Endodermal cell (in vitro differentiated cells): Measurements from ENCODE around the gene JAKMIP1. TPM values are rescaled to one million over a fixed set of nuclear protein-coding genes. Genes with fewer than 3 reads are reported as not detected.

Source experiments
- DNase-seq: peaks from one replicate; pipeline ENCODE4 v3.0.0-alpha.2; 2017
- H3K27ac ChIP-seq: 2 replicates; pipeline ENCODE4 v1.5.1; 2013; ENCODE audit warnings: mild to moderate bottlenecking, low read depth, low read length, moderate library complexity
- H3K27me3 ChIP-seq: 2 replicates; pipeline ENCODE4 v1.6.1; 2013; ENCODE audit warnings: mild to moderate bottlenecking, low read length, moderate library complexity; ENCODE audit not compliant: insufficient read depth, control insufficient read depth, poor library complexity, severe bottlenecking
- H3K36me3 ChIP-seq: 2 replicates; pipeline ENCODE4 v1.7.0; 2013; ENCODE audit warnings: mild to moderate bottlenecking, low read length, moderate library complexity; ENCODE audit not compliant: control insufficient read depth, insufficient read depth
- H3K4me1 ChIP-seq: one replicate; pipeline ENCODE4 v1.7.0; 2013; ENCODE audit warnings: low read length; ENCODE audit not compliant: control insufficient read depth, insufficient read depth
- H3K4me3 ChIP-seq: 2 replicates; pipeline ENCODE4 v1.5.1; 2013; ENCODE audit warnings: mild to moderate bottlenecking, low read length, moderate library complexity
- H3K9ac ChIP-seq: 2 replicates; pipeline ENCODE4 v1.6.1; 2013; ENCODE audit warnings: mild to moderate bottlenecking, low read length, moderate library complexity; ENCODE audit not compliant: poor library complexity, severe bottlenecking; ENCODE audit errors: extremely low read depth
- H3K9me3 ChIP-seq: 2 replicates; pipeline ENCODE4 v1.6.1; 2013; ENCODE audit warnings: mild to moderate bottlenecking, low read length, moderate library complexity; ENCODE audit not compliant: control insufficient read depth
- H3K27ac Mint-ChIP-seq: 2 replicates; pipeline ENCODE4 v1.8.0; 2020; ENCODE audit warnings: mixed read lengths
- H3K27me3 Mint-ChIP-seq: 2 replicates; pipeline ENCODE4 v1.8.0; 2021; ENCODE audit warnings: mild to moderate bottlenecking, mixed read lengths; ENCODE audit not compliant: insufficient read depth
- H3K36me3 Mint-ChIP-seq: 2 replicates; pipeline ENCODE4 v1.8.0; 2020; ENCODE audit warnings: low read depth, mixed read lengths
- H3K4me1 Mint-ChIP-seq: 2 replicates; pipeline ENCODE4 v1.8.0; 2020; ENCODE audit warnings: mixed read lengths
- H3K4me3 Mint-ChIP-seq: 2 replicates; pipeline ENCODE4 v1.8.0; 2020; ENCODE audit warnings: mild to moderate bottlenecking, moderate library complexity, mixed read lengths
- H3K9me3 Mint-ChIP-seq: 2 replicates; pipeline ENCODE4 v1.8.0; 2020; ENCODE audit warnings: mild to moderate bottlenecking, mixed read lengths
- WGBS, 2 experiments: methylation state at CpG; one replicate each; pipeline versions ENCODE4 v1.1.5 to v1.1.7; 2013; ENCODE audit warnings: missing lambda C conversion rate in 2 of 2, mixed read lengths in 1 of 2; ENCODE audit not compliant: insufficient coverage in 1 of 2, insufficient read length in 1 of 2; 5-methylcytosine and 5-hydroxymethylcytosine counted together
- total RNA-seq, 2 donors: library from RNA; stranded (reverse); fragmentation: NEBNext Ultra II Directional in 1 of 2; extraction: Animal tissue kit (Norgen Biotek cat#: 25700) in 1 of 2; gene quantifications; 2 replicates in 1 of 2; 3 replicates in 1 of 2; pipeline ENCODE4 v1.2.1, GENCODE V29; 2021
- TF ChIP-seq, protein P1 (sequence below): fragments of 200-600 bp; sonication (generic); conservative IDR thresholded peaks from 2 replicates; pipeline ENCODE4 v1.5.0; 2021; ENCODE audit warnings: antibody characterized with exemption, mild to moderate bottlenecking

Gene JAKMIP1
- total RNA-seq, 2 donors from 2014 or later, result 10.4 to 11.2 TPM

- H3K9me3 ChIP-seq, result no peaks in the 10 kb centered on the region
- no peak overlapping the region for H3K4me3 Mint-ChIP-seq
- H3K27ac Mint-ChIP-seq, result peak overlapping the region; percentile 26
- TF ChIP-seq, protein P1, sequence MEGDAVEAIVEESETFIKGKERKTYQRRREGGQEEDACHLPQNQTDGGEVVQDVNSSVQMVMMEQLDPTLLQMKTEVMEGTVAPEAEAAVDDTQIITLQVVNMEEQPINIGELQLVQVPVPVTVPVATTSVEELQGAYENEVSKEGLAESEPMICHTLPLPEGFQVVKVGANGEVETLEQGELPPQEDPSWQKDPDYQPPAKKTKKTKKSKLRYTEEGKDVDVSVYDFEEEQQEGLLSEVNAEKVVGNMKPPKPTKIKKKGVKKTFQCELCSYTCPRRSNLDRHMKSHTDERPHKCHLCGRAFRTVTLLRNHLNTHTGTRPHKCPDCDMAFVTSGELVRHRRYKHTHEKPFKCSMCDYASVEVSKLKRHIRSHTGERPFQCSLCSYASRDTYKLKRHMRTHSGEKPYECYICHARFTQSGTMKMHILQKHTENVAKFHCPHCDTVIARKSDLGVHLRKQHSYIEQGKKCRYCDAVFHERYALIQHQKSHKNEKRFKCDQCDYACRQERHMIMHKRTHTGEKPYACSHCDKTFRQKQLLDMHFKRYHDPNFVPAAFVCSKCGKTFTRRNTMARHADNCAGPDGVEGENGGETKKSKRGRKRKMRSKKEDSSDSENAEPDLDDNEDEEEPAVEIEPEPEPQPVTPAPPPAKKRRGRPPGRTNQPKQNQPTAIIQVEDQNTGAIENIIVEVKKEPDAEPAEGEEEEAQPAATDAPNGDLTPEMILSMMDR, result no peak
- H3K36me3 ChIP-seq, result no peaks in the 10 kb centered on the region
- no peak overlapping the region for H3K27ac ChIP-seq
- peak; percentile 39 for DNase-seq
- H3K9me3 Mint-ChIP-seq, result no peaks in the 10 kb centered on the region
- no peaks in the 10 kb centered on the region for H3K36me3 Mint-ChIP-seq
- no peaks in the 10 kb centered on the region for H3K27me3 Mint-ChIP-seq
- no peak overlapping the region for H3K4me3 ChIP-seq
- no peak overlapping the region for H3K9ac ChIP-seq
- no peaks in the 10 kb centered on the region for H3K4me1 ChIP-seq
- H3K4me1 Mint-ChIP-seq, result peaks cover 2% of the 10 kb centered on the region
- no peaks in the 10 kb centered on the region for H3K27me3 ChIP-seq
- WGBS, 2 experiments, result 0 to 59% methylated on average over 1 to 3 of the region's 3 CpGs
These were observed 30.1 kb upstream of the JAKMIP1 start for GRCh38 chr4:6230502-6230785.

DNA sequence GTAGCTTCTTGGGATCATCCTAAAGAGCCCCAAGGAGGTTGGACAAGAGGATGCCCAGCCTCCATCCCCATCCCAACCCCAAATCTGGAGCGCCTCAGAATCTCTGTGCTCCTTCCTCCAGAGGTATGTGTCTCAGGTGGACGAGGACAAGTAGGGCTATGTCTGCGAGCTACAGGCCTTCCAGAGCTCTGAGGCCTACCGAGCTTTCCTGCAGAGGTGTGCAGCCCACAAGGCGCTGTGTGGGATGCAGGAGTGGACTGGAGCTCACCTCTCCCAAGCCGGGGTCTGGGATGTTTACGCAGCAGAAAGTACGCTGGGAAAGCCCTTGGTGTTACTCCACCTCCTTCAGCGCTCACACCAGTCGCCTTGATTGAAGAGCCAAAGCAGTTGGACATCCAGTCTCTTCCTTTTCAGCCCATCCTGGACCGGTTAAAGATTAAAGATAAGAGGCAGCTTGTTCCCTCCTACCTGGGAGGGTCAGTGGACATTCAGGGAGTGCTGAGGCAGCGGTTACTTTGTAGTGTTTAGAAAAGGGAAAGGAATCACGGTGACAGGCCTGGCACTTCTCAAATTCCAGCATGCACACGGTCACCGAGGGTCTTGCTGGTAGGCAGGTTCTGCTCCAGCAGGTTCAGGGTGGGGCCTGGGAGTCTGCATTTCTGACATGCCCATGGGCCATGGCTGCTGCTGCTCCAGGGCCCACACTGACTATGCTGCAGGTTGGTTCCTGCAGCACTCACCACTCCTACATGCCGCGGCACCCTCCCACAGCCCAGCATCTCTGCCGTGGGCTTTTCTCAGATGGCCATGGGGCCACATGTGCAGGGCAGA lies 29.5 kb upstream of the JAKMIP1 start:
- Histone ChIP-seq H3K27ac (no peak overlapping the region), H3K9me3 (no peaks in the 10 kb centered on the region), H3K4me1 (peaks cover 1% of the 10 kb centered on the region), H3K9ac (no peak overlapping the region), H3K27me3 (no peaks in the 10 kb centered on the region), H3K4me3 (no peak overlapping the region), H3K36me3 (no peaks in the 10 kb centered on the region)
- Mint-ChIP-seq H3K9me3 (no peaks in the 10 kb centered on the region), H3K27ac (no peak overlapping the region), H3K27me3 (no peaks in the 10 kb centered on the region), H3K4me1 (peaks cover 2% of the 10 kb centered on the region), H3K36me3 (no peaks in the 10 kb centered on the region), H3K4me3 (no peak overlapping the region)
- TF ChIP-seq, protein P1, result no peak
- DNase-seq, result peak; percentile 26
- 87 to 88% methylated on average over 13 to 18 of the region's 18 CpGs for WGBS, 2 experiments

DNA sequence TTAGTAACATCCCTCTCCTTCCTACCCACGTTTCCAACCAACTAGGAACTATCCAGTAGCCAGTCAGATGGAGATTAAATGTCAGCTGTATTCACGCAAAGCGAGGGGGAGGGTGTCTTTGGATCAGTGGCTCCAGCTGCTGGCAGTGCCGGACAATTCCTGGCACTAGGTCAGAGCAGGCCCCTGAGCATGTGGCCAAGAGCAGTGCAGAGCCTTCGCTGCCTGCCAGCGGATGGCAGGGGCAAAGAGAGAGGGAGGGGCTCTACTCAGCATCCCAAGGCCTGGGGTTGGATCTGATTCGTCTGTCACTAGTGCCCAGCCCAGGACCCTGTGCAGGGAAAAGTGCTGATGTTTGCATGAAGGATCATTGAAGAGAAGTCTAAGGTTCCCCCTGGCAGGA lies 28.7 kb upstream of the JAKMIP1 start:
- H3K9ac ChIP-seq, result no peak overlapping the region
- peaks cover 6% of the 10 kb centered on the region for H3K4me1 Mint-ChIP-seq
- no peaks in the 10 kb centered on the region for H3K36me3 Mint-ChIP-seq
- WGBS, 2 experiments, result 82 to 100% methylated on average over 1 to 7 of the region's 7 CpGs
- H3K4me3 ChIP-seq, result no peak overlapping the region
- H3K27me3 Mint-ChIP-seq, result no peaks in the 10 kb centered on the region
- no peak overlapping the region for H3K27ac Mint-ChIP-seq
- H3K36me3 ChIP-seq, result no peaks in the 10 kb centered on the region
- no peak overlapping the region for H3K4me3 Mint-ChIP-seq
- H3K9me3 ChIP-seq, result no peaks in the 10 kb centered on the region
- no peaks in the 10 kb centered on the region for H3K27me3 ChIP-seq
- no peaks in the 10 kb centered on the region for H3K9me3 Mint-ChIP-seq
- H3K4me1 ChIP-seq, result peaks cover 5% of the 10 kb centered on the region
- H3K27ac ChIP-seq, result no peak overlapping the region
- TF ChIP-seq, protein P1, result no peak
- peak; percentile 38 for DNase-seq
